ENCODE measurements around the gene WWC2. TPM values are rescaled to one million over a fixed set of nuclear protein-coding genes. Genes with fewer than 3 reads are reported as not detected.

Gene WWC2
- total RNA-seq, 1 experiment from 2014 or later = 126 TPM

GRCh38 chr4:183335369-183335940, 236.4 kb downstream of the WWC2 start:
- Mint-ChIP-seq H3K9me3 (peaks cover 4% of the 10 kb centered on the region), H3K27me3 (ENCODE audit: low read depth) (no peaks in the 10 kb centered on the region), H3K27ac (no peak overlapping the region), H3K4me3 (no peak overlapping the region), H3K4me1 (peaks cover 7% of the 10 kb centered on the region; the same call in 1 of the 2 replicates), H3K36me3 (no peaks in the 10 kb centered on the region)
- CTCF ChIA-PET = no interaction called here
- POLR2A ChIA-PET = no interaction called here
- TF ChIP-seq ZNF138 (CRISPR knock-in tag; conservative IDR thresholded peaks at IDR 0.05) (no peak), SMAD3 (CRISPR knock-in tag; IDR thresholded peaks at IDR 0.05; ENCODE audit: borderline replicate concordance) (no peak), GABPB1 (CRISPR knock-in tag; IDR thresholded peaks at IDR 0.05) (no peak), IRF2 (CRISPR knock-in tag; IDR thresholded peaks at IDR 0.05; ENCODE audit: borderline replicate concordance, low read depth) (no peak), OVOL2 (CRISPR knock-in tag; IDR thresholded peaks at IDR 0.05; ENCODE audit: borderline replicate concordance) (no peak), AR (CRISPR knock-in tag; IDR thresholded peaks at IDR 0.05) (no peak), RELA (CRISPR knock-in tag; IDR thresholded peaks at IDR 0.05; ENCODE audit: borderline replicate concordance) (no peak), MYBL2 (CRISPR knock-in tag; IDR thresholded peaks at IDR 0.05) (no peak)
- TF ChIP-seq, protein P1, sequence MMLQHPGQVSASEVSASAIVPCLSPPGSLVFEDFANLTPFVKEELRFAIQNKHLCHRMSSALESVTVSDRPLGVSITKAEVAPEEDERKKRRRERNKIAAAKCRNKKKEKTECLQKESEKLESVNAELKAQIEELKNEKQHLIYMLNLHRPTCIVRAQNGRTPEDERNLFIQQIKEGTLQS (CRISPR knock-in tag; conservative IDR thresholded peaks at IDR 0.05) = no peak
- ATAC-seq (no peak), DNase-seq (ENCODE audit: low spot score) (no peak)

DNA sequence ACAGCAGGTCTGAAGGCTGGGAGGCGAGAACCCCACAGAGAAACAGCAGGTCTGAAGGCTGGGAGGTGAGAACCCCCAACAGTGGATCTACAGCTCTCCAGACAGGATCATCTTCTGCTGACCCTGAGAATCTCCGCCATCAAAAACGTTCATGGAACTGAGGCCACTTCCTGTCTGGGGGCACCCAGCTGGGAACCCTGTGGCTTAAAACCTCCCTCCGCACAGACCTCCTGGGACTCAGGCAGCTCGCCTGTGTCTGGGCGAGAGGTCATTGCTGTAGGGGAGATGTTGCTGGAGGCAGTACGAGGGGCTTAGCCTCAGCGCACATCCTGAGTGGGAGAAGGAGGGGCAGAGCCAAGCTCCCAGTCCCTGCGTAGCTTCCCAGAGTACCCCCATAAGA, 238.3 kb downstream of the WWC2 start:
- H3K27me3 Mint-ChIP-seq (ENCODE audit: low read depth) = no peaks in the 10 kb centered on the region
- TF ChIP-seq CREB1 (CRISPR knock-in tag; IDR thresholded peaks at IDR 0.05) = no peak
- TF ChIP-seq, protein P2, sequence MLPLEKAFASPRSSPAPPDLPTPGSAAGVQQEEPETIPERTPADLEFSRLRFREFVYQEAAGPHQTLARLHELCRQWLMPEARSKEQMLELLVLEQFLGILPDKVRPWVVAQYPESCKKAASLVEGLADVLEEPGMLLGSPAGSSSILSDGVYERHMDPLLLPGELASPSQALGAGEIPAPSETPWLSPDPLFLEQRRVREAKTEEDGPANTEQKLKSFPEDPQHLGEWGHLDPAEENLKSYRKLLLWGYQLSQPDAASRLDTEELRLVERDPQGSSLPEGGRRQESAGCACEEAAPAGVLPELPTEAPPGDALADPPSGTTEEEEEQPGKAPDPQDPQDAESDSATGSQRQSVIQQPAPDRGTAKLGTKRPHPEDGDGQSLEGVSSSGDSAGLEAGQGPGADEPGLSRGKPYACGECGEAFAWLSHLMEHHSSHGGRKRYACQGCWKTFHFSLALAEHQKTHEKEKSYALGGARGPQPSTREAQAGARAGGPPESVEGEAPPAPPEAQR (CRISPR knock-in tag; IDR thresholded peaks at IDR 0.05) = no peak
- no peak for TF ChIP-seq JUN (CRISPR knock-in tag; IDR thresholded peaks at IDR 0.05)
- TF ChIP-seq ZNF423 (CRISPR knock-in tag; IDR thresholded peaks at IDR 0.05) = no peak
- TF ChIP-seq ZNF263 (CRISPR knock-in tag; IDR thresholded peaks at IDR 0.05; ENCODE audit: low read depth) = no peak
- no peak for TF ChIP-seq STAT6 (CRISPR knock-in tag; conservative IDR thresholded peaks at IDR 0.05; ENCODE audit: low read depth)
- TF ChIP-seq MYBL2 (CRISPR knock-in tag; IDR thresholded peaks at IDR 0.05) = no peak
- TF ChIP-seq, protein P3, sequence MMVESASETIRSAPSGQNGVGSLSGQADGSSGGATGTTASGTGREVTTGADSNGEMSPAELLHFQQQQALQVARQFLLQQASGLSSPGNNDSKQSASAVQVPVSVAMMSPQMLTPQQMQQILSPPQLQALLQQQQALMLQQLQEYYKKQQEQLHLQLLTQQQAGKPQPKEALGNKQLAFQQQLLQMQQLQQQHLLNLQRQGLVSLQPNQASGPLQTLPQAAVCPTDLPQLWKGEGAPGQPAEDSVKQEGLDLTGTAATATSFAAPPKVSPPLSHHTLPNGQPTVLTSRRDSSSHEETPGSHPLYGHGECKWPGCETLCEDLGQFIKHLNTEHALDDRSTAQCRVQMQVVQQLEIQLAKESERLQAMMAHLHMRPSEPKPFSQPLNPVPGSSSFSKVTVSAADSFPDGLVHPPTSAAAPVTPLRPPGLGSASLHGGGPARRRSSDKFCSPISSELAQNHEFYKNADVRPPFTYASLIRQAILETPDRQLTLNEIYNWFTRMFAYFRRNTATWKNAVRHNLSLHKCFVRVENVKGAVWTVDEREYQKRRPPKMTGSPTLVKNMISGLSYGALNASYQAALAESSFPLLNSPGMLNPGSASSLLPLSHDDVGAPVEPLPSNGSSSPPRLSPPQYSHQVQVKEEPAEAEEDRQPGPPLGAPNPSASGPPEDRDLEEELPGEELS (CRISPR knock-in tag; IDR thresholded peaks at IDR 0.05) = no peak
- no peak for TF ChIP-seq HMGXB4 (CRISPR knock-in tag; IDR thresholded peaks at IDR 0.05)
- no peak for TF ChIP-seq ZNF232 (CRISPR knock-in tag; IDR thresholded peaks at IDR 0.05)
- TF ChIP-seq, protein P4, sequence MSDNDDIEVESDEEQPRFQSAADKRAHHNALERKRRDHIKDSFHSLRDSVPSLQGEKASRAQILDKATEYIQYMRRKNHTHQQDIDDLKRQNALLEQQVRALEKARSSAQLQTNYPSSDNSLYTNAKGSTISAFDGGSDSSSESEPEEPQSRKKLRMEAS (CRISPR knock-in tag; IDR thresholded peaks at IDR 0.05) = no peak
- TF ChIP-seq, protein P5, sequence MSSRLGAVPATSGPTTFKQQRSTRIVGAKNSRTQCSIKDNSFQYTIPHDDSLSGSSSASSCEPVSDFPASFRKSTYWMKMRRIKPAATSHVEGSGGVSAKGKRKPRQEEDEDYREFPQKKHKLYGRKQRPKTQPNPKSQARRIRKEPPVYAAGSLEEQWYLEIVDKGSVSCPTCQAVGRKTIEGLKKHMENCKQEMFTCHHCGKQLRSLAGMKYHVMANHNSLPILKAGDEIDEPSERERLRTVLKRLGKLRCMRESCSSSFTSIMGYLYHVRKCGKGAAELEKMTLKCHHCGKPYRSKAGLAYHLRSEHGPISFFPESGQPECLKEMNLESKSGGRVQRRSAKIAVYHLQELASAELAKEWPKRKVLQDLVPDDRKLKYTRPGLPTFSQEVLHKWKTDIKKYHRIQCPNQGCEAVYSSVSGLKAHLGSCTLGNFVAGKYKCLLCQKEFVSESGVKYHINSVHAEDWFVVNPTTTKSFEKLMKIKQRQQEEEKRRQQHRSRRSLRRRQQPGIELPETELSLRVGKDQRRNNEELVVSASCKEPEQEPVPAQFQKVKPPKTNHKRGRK (CRISPR knock-in tag; IDR thresholded peaks at IDR 0.05; ENCODE audit: borderline replicate concordance) = no peak
- TF ChIP-seq ZNF219 (CRISPR knock-in tag; IDR thresholded peaks at IDR 0.05; ENCODE audit: borderline replicate concordance) = no peak
- no peak overlapping the region for H3K4me3 Mint-ChIP-seq
- H3K4me1 Mint-ChIP-seq = peaks cover 7% of the 10 kb centered on the region; the same call in 1 of the 2 replicates
- H3K27ac Mint-ChIP-seq = no peak overlapping the region
- ChIA-PET CTCF (no interaction called here), POLR2A (no interaction called here)
- peaks cover 4% of the 10 kb centered on the region for H3K9me3 Mint-ChIP-seq
- H3K36me3 Mint-ChIP-seq = no peaks in the 10 kb centered on the region
- DNase-seq (ENCODE audit: low spot score) = no peak
- no peak for ATAC-seq
